GM12878 (cell line): Measurements from ENCODE around the gene IREB2. TPM values are rescaled to one million over a fixed set of nuclear protein-coding genes. Genes with fewer than 3 reads are reported as not detected.

Experiments used
- BACH1 ChIP-seq: fragments of 450-650 bp; IDR thresholded peaks from 2 replicates; pipeline ENCODE4 v1.6.1; 2017; ENCODE audit warnings: mild to moderate bottlenecking, borderline replicate concordance
- CBX3 ChIP-seq: fragments of 200-600 bp; sonication (generic); IDR thresholded peaks from 2 replicates; pipeline ENCODE4 v1.6.1; 2016; ENCODE audit warnings: low read depth, borderline replicate concordance
- CEBPB ChIP-seq, 2 experiments: fragments of 150-350 bp in 1 of 2; IDR thresholded peaks; 2 replicates each; pipeline ENCODE4 v1.6.1; 2012 to 2014; ENCODE audit warnings: low read depth in 2 of 2, low read length in 2 of 2, borderline replicate concordance in 1 of 2, inconsistent platforms in 1 of 2
- ELK1 ChIP-seq: IDR thresholded peaks from 2 replicates; pipeline ENCODE4 v1.6.1; 2012; ENCODE audit warnings: low read depth, low read length, improper control_type of control experiment
- ESRRA ChIP-seq: IDR thresholded peaks from 2 replicates; pipeline ENCODE4 v1.6.1; 2012; ENCODE audit warnings: mild to moderate bottlenecking, low read length, improper control_type of control experiment
- GATAD2B ChIP-seq: fragments of 450-650 bp; conservative IDR thresholded peaks from 2 replicates; pipeline ENCODE4 v1.6.1; 2017; ENCODE audit warnings: low read depth, mild to moderate bottlenecking, moderate library complexity
- IRF4 ChIP-seq: IDR thresholded peaks from 2 replicates; pipeline ENCODE4 v1.6.1; 2011; ENCODE audit warnings: low read depth, low read length
- JUND ChIP-seq: IDR thresholded peaks from 2 replicates; pipeline ENCODE4 v1.6.1; 2012; ENCODE audit warnings: low read depth, mild to moderate bottlenecking, low read length, improper control_type of control experiment, moderate library complexity
- MAX ChIP-seq: IDR thresholded peaks from 2 replicates; pipeline ENCODE4 v1.6.1; 2012; ENCODE audit warnings: low read depth, low read length, improper control_type of control experiment
- MTA3 ChIP-seq: IDR thresholded peaks from 2 replicates; pipeline ENCODE4 v1.6.1; 2012; ENCODE audit warnings: low read length, inconsistent platforms, borderline replicate concordance
- MYB ChIP-seq: fragments of 150-350 bp; IDR thresholded peaks from 2 replicates; pipeline ENCODE4 v1.6.1; 2014; ENCODE audit warnings: mild to moderate bottlenecking, low read depth, low read length, borderline replicate concordance
- PBX3 ChIP-seq: IDR thresholded peaks from 2 replicates; pipeline ENCODE4 v1.6.1; 2011; ENCODE audit warnings: mild to moderate bottlenecking, low read depth, low read length, moderate library complexity; ENCODE audit not compliant: insufficient replicate concordance
- POLR2AphosphoS2 ChIP-seq: IDR thresholded peaks from 2 replicates; pipeline ENCODE4 v1.6.1; 2011; ENCODE audit warnings: low read depth, mild to moderate bottlenecking, low read length, improper control_type of control experiment, moderate library complexity
- RAD51 ChIP-seq: fragments of 450-650 bp; IDR thresholded peaks from 2 replicates; pipeline ENCODE4 v1.6.1; 2016; ENCODE audit warnings: moderate library complexity, mild to moderate bottlenecking, inconsistent platforms
- RUNX3 ChIP-seq: IDR thresholded peaks from 2 replicates; pipeline ENCODE4 v1.6.1; 2012; ENCODE audit warnings: low read length, inconsistent platforms
- SMAD5 ChIP-seq: IDR thresholded peaks from 2 replicates; pipeline ENCODE4 v1.6.1; 2016; ENCODE audit warnings: antibody characterized with exemption, low read depth
- STAT3 ChIP-seq: IDR thresholded peaks from 2 replicates; pipeline ENCODE4 v1.6.1; 2011; ENCODE audit warnings: low read depth, low read length, improper control_type of control experiment
- ZNF592 ChIP-seq: fragments of 450-650 bp; IDR thresholded peaks from 2 replicates; pipeline ENCODE4 v1.6.1; 2017; ENCODE audit warnings: mild to moderate bottlenecking, moderate library complexity
- polyA plus RNA-seq, 11 experiments: library from polyadenylated mRNA; depleted of rRNA in 4 of 11; unstranded in 6 of 11; stranded (reverse) in 5 of 11; fragments of >200 nt; fragmentation: Nextera tagmentation in 4 of 11; fragmentation: Illumina TruSeq in 1 of 11; extraction: Ambion mirVana in 4 of 11; extraction: Trizol in 1 of 11; gene quantifications; 1 replicate in 1 of 11; 2 replicates in 10 of 11; pipeline versions ENCODE4 v1.2.1 to v1.2.3, GENCODE V29; 2011 to 2016; ENCODE audit warnings: inconsistent platforms in 2 of 11, missing spikeins in 2 of 11, low read depth in 1 of 11
- total RNA-seq, 4 experiments: library from RNA; depleted of rRNA in 3 of 4; stranded (reverse); fragments of >200 nt in 3 of 4; fragmentation: Illumina TruSeq in 1 of 4; extraction: Trizol in 1 of 4; gene quantifications; 2 replicates each; pipeline versions ENCODE4 v1.2.1 to v1.2.3, GENCODE V29; 2013 to 2021
- TF ChIP-seq, protein P1 (sequence below): IDR thresholded peaks from 2 replicates; pipeline ENCODE4 v1.6.1; 2011; ENCODE audit warnings: borderline replicate concordance, low read depth, mild to moderate bottlenecking, moderate library complexity, low read length; ENCODE audit not compliant: insufficient read depth, poor library complexity, severe bottlenecking
- TF ChIP-seq, protein P2 (sequence below): fragments of 450-650 bp; IDR thresholded peaks from 2 replicates; pipeline ENCODE4 v1.6.1; 2016; ENCODE audit warnings: mild to moderate bottlenecking

The IREB2 gene
- total and polyA plus RNA-seq, 10 of the 15 experiments (the other 5 are each of a cell fraction or from before 2014, with no cell fraction given) = 13.0 to 52.4 (median 24.4) TPM

DNA sequence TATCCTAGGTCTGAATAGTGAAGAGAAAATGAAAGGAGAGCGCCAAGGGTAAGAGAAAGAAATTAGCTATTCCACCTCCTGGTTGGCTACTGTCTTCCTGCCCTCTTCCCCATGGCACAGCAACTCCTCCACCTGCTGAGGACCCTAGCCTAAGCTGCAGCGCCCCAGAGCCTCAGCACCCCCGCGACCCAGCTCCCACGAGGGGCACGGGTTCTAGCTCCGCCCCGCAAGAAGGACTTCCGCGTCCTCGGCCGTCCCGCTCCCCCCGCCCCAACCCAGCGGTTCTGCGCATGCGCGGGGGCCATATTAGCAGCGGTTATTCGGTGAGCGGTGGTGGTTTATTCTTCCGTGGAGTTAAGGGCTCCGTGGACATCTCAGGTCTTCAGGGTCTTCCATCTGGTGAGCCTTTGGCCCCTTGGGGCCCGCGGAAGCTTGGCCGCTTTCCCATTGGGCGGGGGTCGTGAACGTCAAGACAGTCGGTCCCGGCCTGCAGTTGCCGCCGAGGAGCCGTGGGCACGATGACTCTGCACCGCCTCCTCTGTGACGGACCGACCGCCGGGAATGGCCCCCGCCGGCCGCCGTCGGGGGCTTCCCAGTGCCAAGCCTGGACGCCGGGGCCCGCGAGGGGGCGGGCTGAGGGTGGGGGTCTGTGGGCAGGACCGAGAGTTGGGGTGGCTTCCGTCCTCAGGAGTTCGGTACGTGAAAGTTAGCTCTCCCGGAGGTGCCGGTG lies 102.3 kb downstream of the IREB2 start, which contains the start of gene PSMA4 (continued):
- TF ChIP-seq PBX3 = no peak
- TF ChIP-seq STAT3 = no peak
- TF ChIP-seq GATAD2B = peak; percentile 75
- no peak for TF ChIP-seq CEBPB (IDR thresholded peaks at IDR 0.05; ENCODE audit: borderline replicate concordance in 1 of 2, low read depth in 2 of 2, low read length in 2 of 2)
- TF ChIP-seq ESRRA = no peak
- TF ChIP-seq MYB = no peak
- TF ChIP-seq MAX = peak; percentile 36; the same call in 1 of the 2 replicates
- peak; percentile 77; the same call in 1 of the 2 replicates for TF ChIP-seq BACH1
- peak; percentile 88 for TF ChIP-seq POLR2AphosphoS2
- TF ChIP-seq RUNX3 = peak; percentile 73
- TF ChIP-seq CBX3 = no peak
- TF ChIP-seq SMAD5 = peak; percentile 91
- TF ChIP-seq, protein P1, sequence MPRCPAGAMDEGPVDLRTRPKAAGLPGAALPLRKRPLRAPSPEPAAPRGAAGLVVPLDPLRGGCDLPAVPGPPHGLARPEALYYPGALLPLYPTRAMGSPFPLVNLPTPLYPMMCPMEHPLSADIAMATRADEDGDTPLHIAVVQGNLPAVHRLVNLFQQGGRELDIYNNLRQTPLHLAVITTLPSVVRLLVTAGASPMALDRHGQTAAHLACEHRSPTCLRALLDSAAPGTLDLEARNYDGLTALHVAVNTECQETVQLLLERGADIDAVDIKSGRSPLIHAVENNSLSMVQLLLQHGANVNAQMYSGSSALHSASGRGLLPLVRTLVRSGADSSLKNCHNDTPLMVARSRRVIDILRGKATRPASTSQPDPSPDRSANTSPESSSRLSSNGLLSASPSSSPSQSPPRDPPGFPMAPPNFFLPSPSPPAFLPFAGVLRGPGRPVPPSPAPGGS = no peak
- no peak for TF ChIP-seq ZNF592
- no peak for TF ChIP-seq IRF4
- no peak; the same call in 1 of the 2 replicates for TF ChIP-seq ELK1
- TF ChIP-seq MTA3 = no peak
- no peak for TF ChIP-seq RAD51
- no peak for TF ChIP-seq JUND
- TF ChIP-seq, protein P2, sequence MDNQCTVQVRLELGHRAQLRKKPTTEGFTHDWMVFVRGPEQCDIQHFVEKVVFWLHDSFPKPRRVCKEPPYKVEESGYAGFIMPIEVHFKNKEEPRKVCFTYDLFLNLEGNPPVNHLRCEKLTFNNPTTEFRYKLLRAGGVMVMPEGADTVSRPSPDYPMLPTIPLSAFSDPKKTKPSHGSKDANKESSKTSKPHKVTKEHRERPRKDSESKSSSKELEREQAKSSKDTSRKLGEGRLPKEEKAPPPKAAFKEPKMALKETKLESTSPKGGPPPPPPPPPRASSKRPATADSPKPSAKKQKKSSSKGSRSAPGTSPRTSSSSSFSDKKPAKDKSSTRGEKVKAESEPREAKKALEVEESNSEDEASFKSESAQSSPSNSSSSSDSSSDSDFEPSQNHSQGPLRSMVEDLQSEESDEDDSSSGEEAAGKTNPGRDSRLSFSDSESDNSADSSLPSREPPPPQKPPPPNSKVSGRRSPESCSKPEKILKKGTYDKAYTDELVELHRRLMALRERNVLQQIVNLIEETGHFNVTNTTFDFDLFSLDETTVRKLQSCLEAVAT = peak; percentile 22; the same call in 1 of the 2 replicates
